CD4-positive, alpha-beta T cell treated with Interleukin-6 at 100 ng/mL for 8 hours (primary cell): ENCODE results near the gene PHF21B.

Source experiments
- DNase-seq: peaks from one replicate; pipeline ENCODE4 v3.0.0-alpha.2; 2020; ENCODE audit warnings: mixed read lengths, low spot score

The PHF21B gene

GRCh38 chr22:44840611-44841322, 169.0 kb downstream of the PHF21B start:
- DNase-seq, result no peak

DNA sequence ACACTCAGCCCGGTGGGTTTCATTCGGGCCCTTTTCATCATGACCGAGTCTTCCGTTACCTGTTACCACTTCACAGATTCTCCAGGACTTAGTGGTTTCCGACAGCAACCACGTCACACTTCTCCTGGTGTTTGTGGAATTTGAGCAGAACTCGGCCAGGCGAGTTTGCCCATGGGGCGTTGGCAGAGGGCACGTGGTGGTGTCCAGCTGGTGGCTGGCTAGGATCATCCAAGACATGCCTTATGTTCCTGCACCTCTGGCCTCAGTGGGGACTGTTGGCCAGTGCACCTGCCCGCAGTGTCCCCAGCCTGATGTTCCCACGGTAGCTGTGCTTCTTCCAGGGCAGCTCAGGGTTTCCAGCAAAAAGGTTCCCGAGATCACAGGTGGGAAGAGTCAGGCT, 170.1 kb downstream of the PHF21B start:
- DNase-seq, result no peak

- no peak for DNase-seq
Observed at GRCh38 chr22:44839061-44839460, 170.7 kb downstream of the PHF21B start.

DNA sequence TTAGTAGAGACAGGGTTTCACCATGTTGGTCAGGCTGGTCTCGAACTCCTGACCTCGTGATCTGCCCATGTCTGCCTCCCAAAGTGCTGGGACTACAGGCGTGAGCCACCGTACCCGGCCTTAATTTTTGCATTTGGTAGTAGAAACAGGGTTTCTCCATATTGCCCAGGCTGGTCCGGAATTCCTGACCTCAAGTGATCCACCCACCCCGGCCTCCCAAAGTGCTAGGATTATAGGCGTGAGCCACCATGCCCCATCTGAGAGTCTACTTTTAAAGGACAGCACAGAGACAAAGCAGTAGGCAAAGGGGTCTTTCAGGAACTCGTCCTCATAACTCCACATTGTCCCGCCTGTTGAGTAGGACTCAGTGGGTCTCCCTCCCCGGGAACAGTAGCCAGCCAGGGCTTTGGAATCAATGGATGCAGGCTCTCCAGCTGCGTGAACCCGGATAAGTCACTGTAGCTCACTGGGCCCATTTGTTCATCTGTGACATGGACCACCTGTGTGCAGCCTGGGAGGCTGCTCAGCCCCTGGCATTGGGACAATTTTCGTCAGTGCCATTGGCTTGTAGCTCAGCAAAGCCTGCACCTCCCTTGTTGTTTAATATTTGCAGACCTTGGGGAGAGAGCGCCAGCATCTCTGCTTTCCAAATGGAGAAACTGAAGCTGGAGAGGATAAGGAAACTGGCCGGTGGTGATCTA, 171.3 kb downstream of the PHF21B start:
- no peak for DNase-seq

DNA sequence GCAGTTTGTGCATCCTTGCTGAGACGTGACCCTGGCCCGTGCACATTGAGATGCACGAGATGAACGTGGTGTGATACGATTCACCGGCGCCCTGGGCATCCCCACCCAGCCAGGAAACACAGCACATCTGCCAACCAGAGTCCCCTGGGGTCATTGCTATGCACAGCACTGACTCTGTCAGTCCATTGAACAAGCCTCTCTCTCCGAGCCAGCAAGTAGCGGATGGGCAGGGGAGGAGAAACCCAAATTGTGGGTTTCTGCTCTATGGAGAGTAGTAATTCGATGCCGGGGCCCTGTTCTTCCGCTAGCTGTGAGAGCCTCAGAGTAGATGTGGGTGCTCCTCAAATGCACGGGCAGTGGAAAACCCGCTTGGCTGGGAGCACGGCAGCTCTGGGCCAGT, 172.3 kb downstream of the PHF21B start:
- DNase-seq, result no peak

DNA sequence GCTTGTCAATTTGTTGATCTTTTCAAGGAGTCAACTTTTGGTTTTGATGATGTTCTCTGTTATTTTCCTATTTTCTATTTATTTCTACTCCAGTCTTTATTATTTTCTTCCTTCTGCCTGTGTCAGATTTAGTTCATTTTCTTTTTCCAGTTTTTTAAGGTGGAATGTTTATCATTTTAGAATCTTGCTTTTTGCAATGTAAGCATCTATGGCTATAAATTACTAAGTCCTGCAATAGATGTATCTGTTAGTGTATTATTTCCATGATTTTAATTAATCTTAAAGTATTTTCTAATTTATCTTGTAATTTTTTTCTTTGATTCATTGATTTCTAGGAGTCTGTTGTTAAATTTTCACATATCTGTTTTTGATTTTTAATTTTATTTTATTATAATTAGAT, 175.7 kb downstream of the PHF21B start:
- DNase-seq, result no peak

- DNase-seq, result no peak
Observed at GRCh38 chr22:44831885-44832284, 177.9 kb downstream of the PHF21B start.
